ENCODE results near the gene IGSF8. TPM values are rescaled to one million over a fixed set of nuclear protein-coding genes. Genes with fewer than 3 reads are reported as not detected.

Gene IGSF8
- polyA plus RNA-seq, 1 donor from 2014 or later, result 27.3 TPM

- TF ChIP-seq REST (IDR thresholded peaks at IDR 0.05; ENCODE audit: borderline replicate concordance), result no peak
- TF ChIP-seq EZH2 (IDR thresholded peaks at IDR 0.05; ENCODE audit: borderline replicate concordance, insufficient read depth, low read length, poor library complexity, severe bottlenecking), result no peak
- TF ChIP-seq SMC3 (conservative IDR thresholded peaks at IDR 0.05; ENCODE audit: poor library complexity), result no peak
- no peak for TF ChIP-seq EP300 (conservative IDR thresholded peaks at IDR 0.05; ENCODE audit: poor library complexity, severe bottlenecking)
- TF ChIP-seq MXI1 (conservative IDR thresholded peaks at IDR 0.05; ENCODE audit: poor library complexity, severe bottlenecking), result no peak
- TF ChIP-seq RAD21 (conservative IDR thresholded peaks at IDR 0.05), result no peak
- H3F3A ChIP-seq (ENCODE audit: insufficient read depth, low read length, poor library complexity, severe bottlenecking), result no peaks in the 10 kb centered on the region
- no peak overlapping the region for H3K9ac ChIP-seq (ENCODE audit: low read length)
- no peak overlapping the region for H3K27ac ChIP-seq (ENCODE audit: low read length)
- no peak overlapping the region for H3K4me3 ChIP-seq (ENCODE audit: low read length)
- H3K36me3 ChIP-seq (ENCODE audit: insufficient read depth, low read length), result no peaks in the 10 kb centered on the region
- no peaks in the 10 kb centered on the region for H3K27me3 ChIP-seq (ENCODE audit: insufficient read depth, low read depth, low read length)
- no peak overlapping the region for H3K4me2 ChIP-seq (ENCODE audit: low read length)
- H3K9me3 ChIP-seq (ENCODE audit: low read length), result no peaks in the 10 kb centered on the region
- H4K20me1 ChIP-seq (ENCODE audit: insufficient read depth), result no peaks in the 10 kb centered on the region
- no peaks in the 10 kb centered on the region for H3K79me2 ChIP-seq (replicated peaks; ENCODE audit: insufficient read depth, low read length)
- H3K9me2 ChIP-seq (ENCODE audit: insufficient read depth, low read length), result no peaks in the 10 kb centered on the region
- no peak overlapping the region for H2AFZ ChIP-seq (ENCODE audit: low read depth, low read length)
Measured at GRCh38 chr1:160136926-160137200, 38.4 kb upstream of the IGSF8 start.

GRCh38 chr1:160136121-160136925 lies 37.9 kb upstream of the IGSF8 start:
- Histone ChIP-seq H3K9me2 (ENCODE audit: insufficient read depth, low read length) (no peaks in the 10 kb centered on the region), H3K9ac (ENCODE audit: low read length) (no peak overlapping the region), H3K4me2 (ENCODE audit: low read length) (no peak overlapping the region), H4K20me1 (ENCODE audit: insufficient read depth) (no peaks in the 10 kb centered on the region), H3K27ac (ENCODE audit: low read length) (no peak overlapping the region), H3K36me3 (ENCODE audit: insufficient read depth, low read length) (no peaks in the 10 kb centered on the region), H3K27me3 (ENCODE audit: insufficient read depth, low read depth, low read length) (no peaks in the 10 kb centered on the region), H3K4me3 (ENCODE audit: low read length) (no peak overlapping the region), H2AFZ (ENCODE audit: low read depth, low read length) (no peak overlapping the region), H3K79me2 (replicated peaks; ENCODE audit: insufficient read depth, low read length) (no peaks in the 10 kb centered on the region), H3K9me3 (ENCODE audit: low read length) (no peaks in the 10 kb centered on the region), H3F3A (ENCODE audit: insufficient read depth, low read length, poor library complexity, severe bottlenecking) (no peaks in the 10 kb centered on the region)
- TF ChIP-seq SMC3 (conservative IDR thresholded peaks at IDR 0.05; ENCODE audit: poor library complexity) (no peak), CTCF (IDR thresholded peaks at IDR 0.05; ENCODE audit: poor library complexity, severe bottlenecking) (no peak)
